Right atrium auricular region (tissue), 2 donors: ENCODE results near the gene TECPR2. TPM values are rescaled to one million over a fixed set of nuclear protein-coding genes. Genes with fewer than 3 reads are reported as not detected.
A peak's percentile ranks its signal among the peaks of the same experiment; 100 is the strongest.

Experiments
- DNase-seq: peaks from one replicate; pipeline ENCODE4 v3.0.0-alpha.2; 2019; ENCODE audit warnings: low spot score
- H3K27ac ChIP-seq, 2 donors: fragments of 200-600 bp; sonication (generic); 1 replicate in 1 of 2; 2 replicates in 1 of 2; pipeline ENCODE4 v1.5.1; 2016 to 2019
- H3K27me3 ChIP-seq, 2 donors: fragments of 200-600 bp; sonication (generic); one replicate each; pipeline versions ENCODE4 v1.5.1 to v1.6.0; 2017 to 2019
- H3K36me3 ChIP-seq: fragments of 200-600 bp; sonication (generic); one replicate; pipeline ENCODE4 v1.5.1; 2016
- H3K4me1 ChIP-seq, 2 donors: fragments of 200-600 bp; sonication (generic); one replicate each; pipeline versions ENCODE4 v1.5.1 to v1.6.0; 2017 to 2019
- H3K4me3 ChIP-seq, 2 donors: fragments of 200-600 bp; sonication (generic); 1 replicate in 1 of 2; 2 replicates in 1 of 2; pipeline ENCODE4 v1.5.1; 2017 to 2019; ENCODE audit warnings: mild to moderate bottlenecking in 1 of 2, moderate library complexity in 1 of 2
- H3K9me3 ChIP-seq, 2 donors: fragments of 200-600 bp; sonication (generic); one replicate each; pipeline ENCODE4 v1.5.1; 2019
- total RNA-seq, 2 donors: library from RNA; depleted of rRNA; stranded (reverse); fragments of >200 nt; gene quantifications; one replicate each; pipeline ENCODE4 v1.1.0, GENCODE V29; 2016
- TF ChIP-seq, protein P1 (sequence below), 2 donors: fragments of 200-600 bp; sonication (generic); IDR thresholded peaks; one replicate each; pipeline ENCODE4 v1.5.1; 2019; ENCODE audit warnings: antibody characterized with exemption in 2 of 2

The TECPR2 gene
- total RNA-seq, 2 donors from 2014 or later = 13.2 to 15.5 TPM

DNA sequence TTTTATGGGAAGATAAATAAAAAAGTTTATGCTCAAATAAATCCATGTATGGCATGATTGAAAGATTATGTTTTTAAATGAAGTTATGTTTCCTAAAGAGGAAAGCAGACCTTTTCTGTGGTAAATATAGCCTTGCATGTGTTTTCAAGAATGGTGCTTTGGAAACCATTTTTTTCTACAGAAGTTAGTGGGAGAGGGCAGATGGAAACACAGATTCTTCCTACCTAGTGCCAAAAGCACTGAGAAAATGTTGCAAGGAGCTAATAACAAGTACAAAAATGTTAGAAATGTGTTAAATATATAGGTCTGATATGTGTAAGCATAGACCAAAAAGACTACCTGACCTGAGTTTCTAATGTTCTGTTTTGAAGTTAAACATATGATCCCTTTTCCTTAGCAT lies 24.3 kb downstream of the TECPR2 start:
- Histone ChIP-seq H3K4me3 (no peak overlapping the region), H3K36me3 (no peaks in the 10 kb centered on the region), H3K9me3 (no peaks in the 10 kb centered on the region), H3K27ac (no peak overlapping the region), H3K27me3 (no peaks in the 10 kb centered on the region), H3K4me1 (peaks cover 0 to 16% of the 10 kb centered on the region in 2 donors)
- DNase-seq = no peak
- TF ChIP-seq, protein P1, sequence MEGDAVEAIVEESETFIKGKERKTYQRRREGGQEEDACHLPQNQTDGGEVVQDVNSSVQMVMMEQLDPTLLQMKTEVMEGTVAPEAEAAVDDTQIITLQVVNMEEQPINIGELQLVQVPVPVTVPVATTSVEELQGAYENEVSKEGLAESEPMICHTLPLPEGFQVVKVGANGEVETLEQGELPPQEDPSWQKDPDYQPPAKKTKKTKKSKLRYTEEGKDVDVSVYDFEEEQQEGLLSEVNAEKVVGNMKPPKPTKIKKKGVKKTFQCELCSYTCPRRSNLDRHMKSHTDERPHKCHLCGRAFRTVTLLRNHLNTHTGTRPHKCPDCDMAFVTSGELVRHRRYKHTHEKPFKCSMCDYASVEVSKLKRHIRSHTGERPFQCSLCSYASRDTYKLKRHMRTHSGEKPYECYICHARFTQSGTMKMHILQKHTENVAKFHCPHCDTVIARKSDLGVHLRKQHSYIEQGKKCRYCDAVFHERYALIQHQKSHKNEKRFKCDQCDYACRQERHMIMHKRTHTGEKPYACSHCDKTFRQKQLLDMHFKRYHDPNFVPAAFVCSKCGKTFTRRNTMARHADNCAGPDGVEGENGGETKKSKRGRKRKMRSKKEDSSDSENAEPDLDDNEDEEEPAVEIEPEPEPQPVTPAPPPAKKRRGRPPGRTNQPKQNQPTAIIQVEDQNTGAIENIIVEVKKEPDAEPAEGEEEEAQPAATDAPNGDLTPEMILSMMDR (IDR thresholded peaks at IDR 0.05) = no peak

DNA sequence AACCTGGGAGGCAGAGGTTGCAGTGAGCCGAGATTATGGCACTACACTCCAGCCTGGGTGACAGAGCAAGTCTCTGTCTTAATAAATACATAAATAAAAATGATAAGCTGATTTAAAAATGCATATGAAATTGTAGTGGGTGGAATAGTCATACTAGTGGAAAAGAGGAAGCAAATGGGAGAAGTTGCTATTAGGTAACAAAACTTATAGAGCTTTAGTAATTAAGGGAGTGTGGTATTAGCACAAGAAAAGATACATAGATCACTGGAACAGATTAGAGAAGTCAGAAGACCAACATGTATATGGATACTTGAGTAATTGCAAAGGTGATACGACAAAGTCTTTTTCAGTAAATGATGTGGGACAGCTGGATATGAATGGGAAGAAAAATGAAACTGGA lies 26.5 kb downstream of the TECPR2 start:
- H3K27ac ChIP-seq = no peak overlapping the region
- no peaks in the 10 kb centered on the region for H3K27me3 ChIP-seq
- DNase-seq = no peak
- TF ChIP-seq, protein P1 (IDR thresholded peaks at IDR 0.05) = no peak
- H3K4me1 ChIP-seq = peaks cover 0 to 23% of the 10 kb centered on the region in 2 donors
- H3K36me3 ChIP-seq = no peaks in the 10 kb centered on the region
- no peaks in the 10 kb centered on the region for H3K9me3 ChIP-seq
- no peak overlapping the region for H3K4me3 ChIP-seq

- Histone ChIP-seq H3K4me1 (peaks cover 0 to 23% of the 10 kb centered on the region in 2 donors), H3K27me3 (no peaks in the 10 kb centered on the region), H3K9me3 (no peaks in the 10 kb centered on the region), H3K36me3 (no peaks in the 10 kb centered on the region), H3K27ac (peak overlapping the region; percentile 33 to 54), H3K4me3 (no peak overlapping the region)
- DNase-seq = no peak
- TF ChIP-seq, protein P1 (IDR thresholded peaks at IDR 0.05) = no peak
Measured at GRCh38 chr14:102390064-102390855, 27.5 kb downstream of the TECPR2 start.

- no peak overlapping the region for H3K27ac ChIP-seq
- no peak for DNase-seq
- H3K9me3 ChIP-seq = no peaks in the 10 kb centered on the region
Measured at GRCh38 chr14:102392506-102392905, 29.8 kb downstream of the TECPR2 start.

GRCh38 chr14:102394717-102395375 lies 32.1 kb downstream of the TECPR2 start:
- H3K36me3 ChIP-seq = no peaks in the 10 kb centered on the region
- H3K9me3 ChIP-seq = no peaks in the 10 kb centered on the region
- no peak for DNase-seq
- H3K4me3 ChIP-seq = no peak overlapping the region
- no peaks in the 10 kb centered on the region for H3K27me3 ChIP-seq
- H3K4me1 ChIP-seq = peaks cover 0 to 19% of the 10 kb centered on the region in 2 donors
- TF ChIP-seq, protein P1 (IDR thresholded peaks at IDR 0.05) = no peak
- no peak overlapping the region for H3K27ac ChIP-seq

More at GRCh38 chr14:102392506-102392905, 29.8 kb downstream of the TECPR2 start:
- Histone ChIP-seq H3K4me3 (no peak overlapping the region), H3K27me3 (no peaks in the 10 kb centered on the region), H3K36me3 (no peaks in the 10 kb centered on the region), H3K4me1 (peaks cover 0 to 23% of the 10 kb centered on the region in 2 donors)
- TF ChIP-seq, protein P1 (IDR thresholded peaks at IDR 0.05) = no peak
